ENCODE results near the gene TNFSF9.

TNFSF9 gene

GRCh38 chr19:6521718-6522646 lies 8.8 kb upstream of the TNFSF9 start:
- TF ChIP-seq FOXP2 (optimal IDR thresholded peaks at IDR 0.05; ENCODE audit: borderline replicate concordance, extremely low read depth, extremely low read length, insufficient read depth) (no peak), TAF1 (IDR thresholded peaks at IDR 0.05; ENCODE audit: borderline replicate concordance, insufficient read depth, low read length) (no peak)

DNA sequence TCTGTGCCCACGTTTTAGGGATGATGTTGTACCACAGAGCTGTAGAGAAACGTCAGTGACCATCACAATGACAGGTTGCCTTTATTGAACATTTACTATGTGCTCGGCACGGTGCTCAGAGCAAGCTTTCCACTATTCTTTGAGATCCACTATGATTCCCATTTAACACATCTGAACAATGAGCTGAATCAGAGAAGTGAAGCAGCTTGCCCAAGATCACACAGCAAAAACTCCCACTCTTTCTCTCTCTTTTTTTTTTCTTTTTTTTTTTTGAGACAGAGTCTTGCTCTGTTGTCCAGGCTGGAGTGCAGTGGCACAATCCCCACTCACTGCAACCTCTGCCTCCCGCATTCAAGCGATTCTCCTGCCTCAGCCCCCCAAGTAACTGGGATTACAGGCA lies 8.1 kb upstream of the TNFSF9 start:
- TF ChIP-seq, protein P1, sequence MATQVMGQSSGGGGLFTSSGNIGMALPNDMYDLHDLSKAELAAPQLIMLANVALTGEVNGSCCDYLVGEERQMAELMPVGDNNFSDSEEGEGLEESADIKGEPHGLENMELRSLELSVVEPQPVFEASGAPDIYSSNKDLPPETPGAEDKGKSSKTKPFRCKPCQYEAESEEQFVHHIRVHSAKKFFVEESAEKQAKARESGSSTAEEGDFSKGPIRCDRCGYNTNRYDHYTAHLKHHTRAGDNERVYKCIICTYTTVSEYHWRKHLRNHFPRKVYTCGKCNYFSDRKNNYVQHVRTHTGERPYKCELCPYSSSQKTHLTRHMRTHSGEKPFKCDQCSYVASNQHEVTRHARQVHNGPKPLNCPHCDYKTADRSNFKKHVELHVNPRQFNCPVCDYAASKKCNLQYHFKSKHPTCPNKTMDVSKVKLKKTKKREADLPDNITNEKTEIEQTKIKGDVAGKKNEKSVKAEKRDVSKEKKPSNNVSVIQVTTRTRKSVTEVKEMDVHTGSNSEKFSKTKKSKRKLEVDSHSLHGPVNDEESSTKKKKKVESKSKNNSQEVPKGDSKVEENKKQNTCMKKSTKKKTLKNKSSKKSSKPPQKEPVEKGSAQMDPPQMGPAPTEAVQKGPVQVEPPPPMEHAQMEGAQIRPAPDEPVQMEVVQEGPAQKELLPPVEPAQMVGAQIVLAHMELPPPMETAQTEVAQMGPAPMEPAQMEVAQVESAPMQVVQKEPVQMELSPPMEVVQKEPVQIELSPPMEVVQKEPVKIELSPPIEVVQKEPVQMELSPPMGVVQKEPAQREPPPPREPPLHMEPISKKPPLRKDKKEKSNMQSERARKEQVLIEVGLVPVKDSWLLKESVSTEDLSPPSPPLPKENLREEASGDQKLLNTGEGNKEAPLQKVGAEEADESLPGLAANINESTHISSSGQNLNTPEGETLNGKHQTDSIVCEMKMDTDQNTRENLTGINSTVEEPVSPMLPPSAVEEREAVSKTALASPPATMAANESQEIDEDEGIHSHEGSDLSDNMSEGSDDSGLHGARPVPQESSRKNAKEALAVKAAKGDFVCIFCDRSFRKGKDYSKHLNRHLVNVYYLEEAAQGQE (IDR thresholded peaks at IDR 0.05; ENCODE audit: insufficient read depth in 1 of 2, low read depth in 2 of 2, low read length in 2 of 2), result no peak
- TF ChIP-seq SIN3A (IDR thresholded peaks at IDR 0.05; ENCODE audit: borderline replicate concordance, insufficient read depth, low read length), result no peak
- no peak for TF ChIP-seq FOXP2 (optimal IDR thresholded peaks at IDR 0.05; ENCODE audit: borderline replicate concordance, extremely low read depth, extremely low read length, insufficient read depth)
- no peak for TF ChIP-seq TAF1 (IDR thresholded peaks at IDR 0.05; ENCODE audit: borderline replicate concordance, insufficient read depth, low read length)
- TF ChIP-seq POLR2AphosphoS5 (IDR thresholded peaks at IDR 0.05; ENCODE audit: low read depth, low read length), result no peak

DNA sequence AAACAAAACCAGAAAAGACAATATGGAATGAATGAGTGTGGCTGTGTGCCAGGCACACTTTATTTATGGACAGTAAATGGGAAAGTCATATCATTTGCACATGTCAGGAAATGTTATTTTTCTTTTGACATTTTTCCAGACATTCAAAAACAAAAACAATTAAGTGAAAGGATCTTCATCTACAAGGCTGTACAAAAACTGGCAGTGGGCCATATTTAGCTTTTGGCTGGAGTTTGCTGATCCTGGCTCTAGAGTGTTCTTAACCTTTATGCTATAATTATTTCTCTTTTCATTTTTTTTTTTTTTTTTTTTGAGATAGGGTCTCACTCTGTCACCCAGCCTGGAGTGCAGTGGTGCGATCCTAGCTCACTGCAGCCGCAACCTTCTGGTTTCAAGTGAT lies 6.5 kb upstream of the TNFSF9 start:
- TF ChIP-seq POLR2AphosphoS5 (IDR thresholded peaks at IDR 0.05; ENCODE audit: low read depth, low read length) (no peak), SIN3A (IDR thresholded peaks at IDR 0.05; ENCODE audit: borderline replicate concordance, insufficient read depth, low read length) (no peak)

DNA sequence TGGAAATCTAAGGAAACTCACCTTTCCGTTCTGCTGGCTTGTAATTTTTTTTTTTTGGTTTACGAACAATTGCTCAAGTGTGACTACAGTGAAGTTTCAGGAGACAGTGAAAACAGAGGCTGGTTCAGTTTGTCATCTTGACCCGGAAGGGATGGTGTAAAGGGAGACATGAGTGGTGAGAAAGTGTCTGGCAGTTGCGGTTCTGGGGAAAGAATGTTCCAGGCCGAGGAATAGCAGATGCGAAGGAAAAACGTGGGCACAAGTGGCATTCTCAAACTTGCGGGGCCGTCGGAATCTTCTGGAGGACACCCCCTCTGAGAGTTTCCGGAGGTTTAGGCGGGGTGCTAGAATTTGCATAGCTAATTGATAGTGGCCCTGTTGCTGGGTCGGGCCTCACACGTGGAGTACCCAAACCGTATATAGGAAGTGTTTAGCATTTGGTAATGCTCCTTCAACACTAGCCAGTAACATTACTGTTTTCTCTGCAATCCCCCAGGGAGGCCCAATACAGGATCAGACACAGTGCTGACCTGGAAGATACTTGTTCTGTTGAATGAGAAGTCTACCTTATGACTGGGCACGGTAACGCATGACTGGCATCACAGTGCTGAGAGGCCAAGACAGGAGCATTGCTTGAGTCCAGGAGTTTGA lies 2.8 kb upstream of the TNFSF9 start:
- TF ChIP-seq TAF1 (IDR thresholded peaks at IDR 0.05; ENCODE audit: borderline replicate concordance, insufficient read depth, low read length), result no peak
- TF ChIP-seq SIN3A (IDR thresholded peaks at IDR 0.05; ENCODE audit: borderline replicate concordance, insufficient read depth, low read length), result no peak
- TF ChIP-seq, protein P1 (IDR thresholded peaks at IDR 0.05; ENCODE audit: insufficient read depth in 1 of 2, low read depth in 2 of 2, low read length in 2 of 2), result no peak
- no peak for TF ChIP-seq POLR2AphosphoS5 (IDR thresholded peaks at IDR 0.05; ENCODE audit: low read depth, low read length)
- TF ChIP-seq FOXP2 (optimal IDR thresholded peaks at IDR 0.05; ENCODE audit: borderline replicate concordance, extremely low read depth, extremely low read length, insufficient read depth), result no peak

- TF ChIP-seq TAF1 (IDR thresholded peaks at IDR 0.05; ENCODE audit: borderline replicate concordance, insufficient read depth, low read length), result no peak
Measured at GRCh38 chr19:6528544-6529121, 2.2 kb upstream of the TNFSF9 start.

DNA sequence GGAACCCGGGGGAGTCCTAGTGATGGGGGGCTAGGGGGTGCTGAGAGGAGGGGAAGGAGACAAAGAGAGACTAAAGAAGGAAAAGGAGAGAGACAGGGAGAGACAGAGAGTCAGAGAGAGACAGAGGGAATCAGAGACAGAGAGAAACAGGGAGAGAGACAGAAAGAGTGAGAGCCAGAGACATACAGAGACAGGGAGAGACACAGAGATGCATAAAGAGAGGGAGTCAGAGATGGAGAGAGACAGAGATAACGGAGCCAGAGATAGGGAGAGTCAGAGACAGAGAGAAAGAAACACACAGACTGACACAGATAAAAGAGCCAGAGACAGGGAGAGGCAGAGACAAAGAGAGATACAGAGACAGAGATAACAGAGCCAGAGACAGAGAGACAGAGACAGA lies 1.5 kb upstream of the TNFSF9 start:
- TF ChIP-seq SIN3A (IDR thresholded peaks at IDR 0.05; ENCODE audit: borderline replicate concordance, insufficient read depth, low read length), result no peak
- TF ChIP-seq FOXP2 (optimal IDR thresholded peaks at IDR 0.05; ENCODE audit: borderline replicate concordance, extremely low read depth, extremely low read length, insufficient read depth), result no peak
- TF ChIP-seq TAF1 (IDR thresholded peaks at IDR 0.05; ENCODE audit: borderline replicate concordance, insufficient read depth, low read length), result no peak
- TF ChIP-seq, protein P1 (IDR thresholded peaks at IDR 0.05; ENCODE audit: insufficient read depth in 1 of 2, low read depth in 2 of 2, low read length in 2 of 2), result no peak
- TF ChIP-seq POLR2AphosphoS5 (IDR thresholded peaks at IDR 0.05; ENCODE audit: low read depth, low read length), result no peak
